HG03432 (cell line): ENCODE results near the gene HACD2.
"Not testable (repeated sequence)": the region's sequence is repeated elsewhere in the genome, so short reads cannot be mapped to it uniquely, and the experiment has no call there.

Experiments used
- ATAC-seq: cut with Tn5 transposase; IDR thresholded peaks from one replicate; pipeline ENCODE4 v1.9.1; 2021; ENCODE audit warnings: mild to moderate bottlenecking, moderate library complexity; ENCODE audit not compliant: unreplicated experiment

The HACD2 gene

GRCh38 chr3:123487063-123487462, 97.8 kb downstream of the HACD2 start:
- ATAC-seq: not testable (repeated sequence)

- no peak for ATAC-seq
These were observed 98.4 kb downstream of the HACD2 start for GRCh38 chr3:123486460-123486859.

GRCh38 chr3:123485551-123485950, 99.3 kb downstream of the HACD2 start:
- no peak for ATAC-seq

- no peak for ATAC-seq
These were observed 101.7 kb downstream of the HACD2 start for GRCh38 chr3:123483146-123483545.

GRCh38 chr3:123481722-123482457, 103.0 kb downstream of the HACD2 start:
- no peak for ATAC-seq

- ATAC-seq: no peak
These were observed 103.8 kb downstream of the HACD2 start for GRCh38 chr3:123481071-123481470.

- ATAC-seq: peak; percentile 72
These were observed 104.4 kb downstream of the HACD2 start for GRCh38 chr3:123480428-123480827.

GRCh38 chr3:123479891-123480290, 105.0 kb downstream of the HACD2 start:
- ATAC-seq: no peak

- ATAC-seq: no peak
These were observed 106.5 kb downstream of the HACD2 start for GRCh38 chr3:123478314-123478713.

GRCh38 chr3:123476967-123477750, 107.7 kb downstream of the HACD2 start:
- ATAC-seq: no peak

- ATAC-seq: no peak
These were observed 109.1 kb downstream of the HACD2 start for GRCh38 chr3:123475786-123476185.

- ATAC-seq: no peak
These were observed 113.7 kb downstream of the HACD2 start for GRCh38 chr3:123471106-123471505.

GRCh38 chr3:123469323-123469995, 115.4 kb downstream of the HACD2 start:
- ATAC-seq: no peak

GRCh38 chr3:123467046-123467445, 117.8 kb downstream of the HACD2 start:
- no peak for ATAC-seq

GRCh38 chr3:123464211-123464610, 120.6 kb downstream of the HACD2 start:
- ATAC-seq: no peak

- ATAC-seq: no peak
These were observed 125.0 kb downstream of the HACD2 start for GRCh38 chr3:123459862-123460261.

- no peak for ATAC-seq
These were observed 126.6 kb downstream of the HACD2 start for GRCh38 chr3:123458255-123458654.

- ATAC-seq: no peak
These were observed 127.0 kb downstream of the HACD2 start for GRCh38 chr3:123457841-123458240.

- no peak for ATAC-seq
These were observed 131.2 kb downstream of the HACD2 start for GRCh38 chr3:123453675-123454074.

- no peak for ATAC-seq
These were observed 133.7 kb downstream of the HACD2 start for GRCh38 chr3:123451186-123451585.

GRCh38 chr3:123449997-123450604, 134.8 kb downstream of the HACD2 start:
- no peak for ATAC-seq
